Measurements from ENCODE around the gene RNF32.

- TF ChIP-seq CTCF (conservative IDR thresholded peaks at IDR 0.05) (no peak), EZH2 (IDR thresholded peaks at IDR 0.05; ENCODE audit: low read depth) (no peak)
These were observed 2.0 kb upstream of the RNF32 start for GRCh38 chr7:156638443-156639077.

Measured in PC-9 (cell line).